GM21360 (cell line): ENCODE results near the gene CNTNAP4.

Source experiments
- ATAC-seq: cut with Tn5 transposase; IDR thresholded peaks from one replicate; pipeline ENCODE4 v1.9.1; 2021; ENCODE audit warnings: mild to moderate bottlenecking, moderate library complexity; ENCODE audit not compliant: unreplicated experiment

The CNTNAP4 gene

DNA sequence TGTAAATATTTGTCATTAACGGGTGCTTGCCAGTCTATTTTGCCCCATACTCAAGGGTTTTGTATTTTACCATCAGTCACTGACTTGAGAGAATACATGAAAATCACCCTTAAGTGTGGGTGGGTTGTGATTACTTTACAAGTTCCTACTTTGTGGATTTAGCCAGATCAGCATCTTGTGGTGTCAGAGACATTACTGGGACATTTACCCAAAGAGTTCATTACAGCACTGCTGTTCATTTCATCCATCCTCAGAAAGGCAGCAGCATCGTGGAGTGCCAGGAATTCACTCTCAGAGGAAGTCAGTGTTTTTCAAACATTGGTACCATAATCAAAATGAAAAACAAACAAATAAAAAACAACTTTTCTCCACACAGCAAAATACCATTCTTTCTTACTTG, 110.8 kb downstream of the CNTNAP4 start:
- ATAC-seq: no peak

GRCh38 chr16:76389126-76389525, 111.9 kb downstream of the CNTNAP4 start:
- no peak for ATAC-seq

GRCh38 chr16:76390476-76390875, 113.3 kb downstream of the CNTNAP4 start:
- ATAC-seq: no peak

DNA sequence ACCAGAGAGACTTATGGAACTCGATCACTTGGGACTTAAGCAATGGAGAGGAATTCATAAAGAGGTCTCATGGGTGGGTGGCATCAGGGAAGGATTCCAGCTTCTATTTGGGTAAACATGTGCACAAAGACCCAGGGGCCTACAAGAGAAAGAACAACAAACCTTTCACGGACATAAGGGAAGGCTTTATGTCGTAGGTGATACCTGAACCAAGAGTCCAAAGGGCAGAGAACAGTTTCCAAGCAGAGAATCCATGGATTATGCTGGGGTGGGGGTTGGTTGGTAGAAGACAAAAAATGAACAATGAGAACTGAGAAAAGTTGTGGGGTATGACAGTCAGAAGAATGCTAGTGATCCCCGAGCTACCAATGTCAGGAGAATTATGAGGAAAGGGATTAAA, 119.8 kb downstream of the CNTNAP4 start:
- ATAC-seq: no peak

DNA sequence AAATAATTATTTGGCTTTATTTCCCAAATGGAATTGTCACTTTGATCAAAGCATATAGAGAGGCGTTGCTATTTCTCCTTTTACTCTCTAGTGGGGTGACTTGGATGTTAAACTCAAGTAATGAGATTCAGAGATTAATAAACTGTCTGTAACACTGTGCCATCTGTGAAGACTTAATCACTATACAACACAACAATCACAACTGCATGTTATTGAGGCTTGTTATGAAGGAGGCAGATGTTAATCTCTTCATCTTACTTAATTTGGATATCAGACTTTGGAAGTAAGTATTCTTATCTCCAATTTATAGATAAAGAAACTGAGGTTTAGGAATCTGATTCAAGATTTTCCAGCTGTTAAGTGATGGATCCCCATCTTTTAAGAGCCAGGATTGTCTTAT, 132.5 kb downstream of the CNTNAP4 start:
- ATAC-seq: no peak

DNA sequence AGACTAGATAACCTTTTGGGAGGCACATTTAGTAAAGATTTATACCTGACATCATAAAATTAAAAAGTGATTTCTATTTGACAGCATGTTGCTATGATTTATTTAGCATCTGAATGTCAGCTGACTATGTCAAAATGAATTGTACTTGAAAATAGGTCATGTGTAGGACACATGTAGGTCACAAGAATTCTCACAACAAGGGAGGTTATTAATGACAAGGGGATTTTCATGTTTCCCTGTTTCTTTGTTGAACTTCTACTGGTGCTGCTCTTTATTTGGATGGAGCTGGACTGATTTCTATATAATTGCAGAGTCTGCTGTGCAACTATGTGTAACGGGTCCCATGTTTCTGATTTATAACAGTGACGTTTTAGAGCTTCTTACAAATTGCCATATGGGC, 144.4 kb downstream of the CNTNAP4 start:
- ATAC-seq: no peak

DNA sequence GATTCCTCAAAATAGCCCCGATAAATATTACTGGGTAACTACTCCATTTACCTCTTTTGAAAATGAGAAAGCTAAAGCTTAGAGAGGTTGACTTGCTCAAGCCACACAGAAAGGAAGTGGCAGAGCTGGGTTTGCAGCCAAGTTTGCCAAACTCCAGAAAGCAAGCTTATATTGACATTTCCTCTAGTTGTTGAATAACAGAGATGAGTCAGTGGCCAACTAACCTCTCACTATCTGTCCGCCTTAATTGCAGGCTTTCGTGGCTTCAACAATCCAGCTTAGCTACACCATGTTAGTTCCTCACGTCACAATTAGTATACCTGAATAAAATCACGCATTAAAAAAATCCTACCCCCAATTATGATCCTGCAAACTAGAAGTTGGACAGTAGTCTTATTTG, 151.7 kb downstream of the CNTNAP4 start:
- ATAC-seq: no peak

DNA sequence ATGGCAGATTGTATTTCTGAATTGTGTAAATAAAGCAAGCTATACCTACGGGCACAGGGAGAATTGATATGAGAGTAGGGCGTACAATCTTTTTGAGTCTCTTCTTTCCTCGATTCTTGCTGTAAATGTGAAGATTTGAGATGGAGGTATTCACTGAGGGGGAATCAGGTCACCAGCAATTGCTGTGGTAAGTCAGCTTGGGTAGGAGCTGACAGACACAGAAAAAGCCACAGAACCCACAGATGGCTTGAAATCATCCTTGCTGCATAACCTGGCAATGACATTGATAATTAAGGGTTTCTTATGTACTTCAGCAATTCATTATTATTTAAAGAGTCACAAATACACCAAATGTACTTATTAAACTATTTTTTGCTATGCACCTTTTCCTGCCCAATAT, 164.2 kb downstream of the CNTNAP4 start:
- no peak for ATAC-seq

DNA sequence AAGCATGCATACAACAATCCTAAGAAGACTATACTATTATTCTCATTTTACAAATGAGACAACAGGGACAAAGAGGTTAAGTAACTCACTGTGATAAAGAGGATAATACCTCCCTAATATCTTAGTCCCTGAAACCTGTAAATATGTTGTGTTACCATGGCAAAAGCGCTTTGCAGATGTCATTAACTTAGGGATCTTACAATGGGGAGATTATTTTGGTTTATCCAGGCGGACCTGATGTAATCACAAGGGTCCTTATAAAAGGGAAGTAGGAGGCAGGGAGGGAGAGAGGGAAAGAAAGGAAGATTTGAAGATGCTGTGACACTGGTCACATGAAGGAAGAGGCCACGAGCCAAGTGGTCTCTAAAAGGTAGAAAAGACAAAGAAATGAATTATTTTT, 164.7 kb downstream of the CNTNAP4 start:
- ATAC-seq: no peak

- no peak for ATAC-seq
Measured at GRCh38 chr16:76443973-76444372, 166.8 kb downstream of the CNTNAP4 start.

DNA sequence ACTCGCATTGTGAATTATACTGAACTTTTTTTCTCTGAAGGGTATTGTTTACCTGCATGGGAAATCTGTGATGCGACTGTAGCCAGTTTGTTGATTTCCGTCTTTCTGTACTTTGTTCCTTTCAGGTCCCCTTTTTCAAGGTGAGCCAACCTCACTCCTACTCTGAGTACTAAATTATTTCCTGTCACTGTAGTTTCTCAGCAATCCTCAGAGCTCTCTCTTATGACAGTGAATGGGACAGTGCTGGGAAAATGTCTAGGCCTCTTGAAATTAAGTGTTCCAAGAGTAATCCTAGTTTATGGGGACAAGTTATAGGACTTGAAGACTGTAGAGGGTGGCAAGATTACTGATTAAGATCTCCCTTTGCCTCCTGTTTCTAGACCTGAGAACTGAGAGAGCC, 167.6 kb downstream of the CNTNAP4 start:
- no peak for ATAC-seq

- no peak for ATAC-seq
Measured at GRCh38 chr16:76445815-76446214, 168.6 kb downstream of the CNTNAP4 start.

- ATAC-seq: no peak
Measured at GRCh38 chr16:76446251-76446650, 169.1 kb downstream of the CNTNAP4 start.

GRCh38 chr16:76450890-76451289, 173.7 kb downstream of the CNTNAP4 start:
- ATAC-seq: no peak

DNA sequence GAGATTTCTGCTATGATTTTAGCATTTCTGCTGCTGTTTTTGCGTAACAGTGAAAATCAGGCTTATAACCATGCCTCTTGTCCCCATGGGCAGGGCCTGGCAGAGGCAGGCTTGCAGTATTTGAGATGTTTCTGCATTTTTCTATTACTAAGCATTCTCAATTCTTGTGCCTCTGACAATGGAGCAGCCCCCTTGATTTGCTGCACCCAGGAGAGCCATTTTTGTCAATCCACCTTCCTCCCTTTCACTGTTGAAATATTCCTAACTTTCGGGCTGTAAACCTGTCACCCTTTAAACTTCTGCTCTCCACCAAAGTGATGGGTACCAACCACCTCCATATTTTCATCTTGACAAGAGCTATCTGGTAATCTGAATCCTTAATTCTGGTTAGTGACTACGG, 178.1 kb downstream of the CNTNAP4 start:
- ATAC-seq: no peak

DNA sequence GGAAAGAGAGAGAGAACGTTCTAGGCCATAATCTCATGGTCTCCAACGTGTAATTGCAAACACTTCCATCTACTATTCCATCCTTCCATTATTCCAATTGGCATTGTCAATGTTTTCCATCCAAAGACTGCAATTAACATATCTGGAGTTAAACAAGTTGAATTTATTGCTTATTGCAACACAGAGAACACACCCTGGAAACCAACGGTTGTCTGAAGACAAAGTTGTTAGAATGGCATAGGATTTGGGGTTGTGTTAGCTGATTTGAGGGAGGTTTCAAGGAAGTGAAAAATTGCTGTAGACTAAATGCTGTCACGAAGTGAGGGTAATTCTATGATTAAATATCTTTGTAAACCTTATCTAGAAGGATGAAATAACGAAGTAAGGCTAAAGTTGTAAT, 178.8 kb downstream of the CNTNAP4 start:
- ATAC-seq: no peak

DNA sequence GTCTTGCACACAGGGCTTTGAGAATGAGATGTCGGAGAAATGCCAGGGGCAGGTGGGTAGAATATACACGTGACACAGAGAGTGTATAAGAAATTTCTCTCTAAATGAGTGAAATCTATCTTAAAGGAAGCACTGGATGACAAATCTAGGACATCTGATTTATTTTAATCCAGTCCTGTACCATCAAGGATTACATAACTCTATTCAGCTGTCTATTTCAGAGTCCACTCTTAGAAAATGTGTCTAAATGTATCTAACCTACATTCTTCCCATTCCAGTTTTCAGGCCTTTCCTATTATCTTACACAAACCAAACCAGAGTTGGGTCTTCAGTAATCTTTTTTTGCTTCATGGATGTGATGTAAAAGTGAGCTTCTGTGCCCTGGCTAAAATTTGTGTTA, 181.9 kb downstream of the CNTNAP4 start:
- no peak for ATAC-seq

GRCh38 chr16:76461836-76462235, 184.6 kb downstream of the CNTNAP4 start:
- no peak for ATAC-seq

- no peak for ATAC-seq
Measured at GRCh38 chr16:76464955-76465620, 187.9 kb downstream of the CNTNAP4 start.

DNA sequence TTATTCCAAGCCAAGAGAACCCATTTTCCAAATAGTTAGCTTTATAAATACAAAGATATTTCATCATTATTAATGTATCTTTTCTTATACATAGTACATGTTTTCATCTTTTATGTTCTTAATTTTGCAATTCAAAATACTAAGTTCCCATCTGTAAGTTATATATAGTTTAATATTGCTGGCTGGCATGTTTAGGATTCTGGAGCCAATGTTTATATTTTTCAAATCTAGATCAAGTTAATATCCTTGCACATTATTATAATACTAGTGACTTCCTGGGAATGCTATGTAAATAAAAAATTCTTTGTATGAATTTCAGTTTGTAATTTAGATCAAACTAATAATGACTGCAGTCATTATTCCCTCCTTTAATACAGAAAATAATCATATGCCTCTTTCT, 189.7 kb downstream of the CNTNAP4 start:
- ATAC-seq: no peak

GRCh38 chr16:76474048-76474447, 196.8 kb downstream of the CNTNAP4 start:
- no peak for ATAC-seq

GRCh38 chr16:76478105-76478504, 200.9 kb downstream of the CNTNAP4 start:
- no peak for ATAC-seq

GRCh38 chr16:76483307-76483909, 206.2 kb downstream of the CNTNAP4 start:
- no peak for ATAC-seq
